GM12801 (cell line): ENCODE measurements around the gene SYTL5.

ENCODE experiments used
- CTCF ChIP-seq: IDR thresholded peaks from one replicate; pipeline ENCODE4 v1.5.1; 2011; ENCODE audit warnings: control low read depth; ENCODE audit not compliant: insufficient read length; ENCODE audit errors: extremely low read depth

The SYTL5 gene

GRCh38 chrX:38006291-38006690 is at the start of gene SYTL5:
TSS of gene SYTL5 (plus strand) at chrX:38006553. CDS start at chrX:38033890, 27,337 bp downstream.
- TF ChIP-seq CTCF = no peak

- TF ChIP-seq CTCF = no peak
These were observed 47.7 kb upstream of the SYTL5 start for GRCh38 chrX:37958525-37959211.

- no peak for TF ChIP-seq CTCF
These were observed 46.9 kb upstream of the SYTL5 start for GRCh38 chrX:37959212-37960021.

GRCh38 chrX:37961118-37961517 is 45.2 kb upstream of the SYTL5 start:
- no peak for TF ChIP-seq CTCF

- no peak for TF ChIP-seq CTCF
These were observed 38.6 kb upstream of the SYTL5 start for GRCh38 chrX:37967714-37968113.

GRCh38 chrX:37975421-37975820 is 30.9 kb upstream of the SYTL5 start:
- TF ChIP-seq CTCF = no peak

- no peak for TF ChIP-seq CTCF
These were observed 30.2 kb upstream of the SYTL5 start for GRCh38 chrX:37976153-37976552.
